HepG2 (cell line): ENCODE results near the gene TUBB4A. TPM values are rescaled to one million over a fixed set of nuclear protein-coding genes. Genes with fewer than 3 reads are reported as not detected.

ENCODE experiments used
- ATAC-seq: fragments of 200-7000 bp; cut with Tn5 transposase; 3 replicates; pipeline ENCODE4 v1.9.1; 2020; ENCODE audit warnings: mild to moderate bottlenecking, moderate library complexity
- BruUV-seq: library from RNA; stranded (reverse); fragments of 400-500 nt; replicated peaks from 2 replicates; lab custom pipeline; 2021; lab: Mats Ljungman, UMichigan
- CTCF ChIA-PET: fragments of 300-600 bp; formaldehyde crosslinking; extraction: SDS; loops from one replicate; lab custom pipeline; 2021; ENCODE audit warnings: low total read pairs, inconsistent platforms, low intra/inter-chr PET ratio; lab: Yijun Ruan, JAX
- POLR2A ChIA-PET: fragments of 350-600 bp; sonication (Branson Sonifier 250); formaldehyde crosslinking; loops from one replicate; lab custom pipeline; 2020; ENCODE audit warnings: antibody characterized with exemption, inconsistent platforms; lab: Yijun Ruan, JAX
- DNase-seq: peaks from one replicate; pipeline ENCODE4 v3.0.0-alpha.2; 2015; ENCODE audit warnings: low spot score
- FAIRE-seq: peaks from 3 replicates; lab custom pipeline; 2011; peaks lifted over from hg19 to GRCh38; lab: Jason Lieb, UNC
- H2AFZ ChIP-seq: one replicate; pipeline ENCODE4 v1.6.1; 2011; ENCODE audit warnings: low read length, inconsistent platforms
- H3K27ac ChIP-seq: fragments of 300-600 bp; 3 replicates; pipeline ENCODE4 v1.8.0; 2011; ENCODE audit warnings: mixed run types, mild to moderate bottlenecking, mixed read lengths, low read length, inconsistent platforms; ENCODE audit not compliant: insufficient read depth; ENCODE audit errors: extremely low read length
- H3K27me3 ChIP-seq, 2 experiments: fragments of 200-600 bp in 1 of 2; 2 replicates in 1 of 2; 3 replicates in 1 of 2; pipeline versions ENCODE4 v1.6.0 to v1.8.0; 2011; ENCODE audit warnings: low read length in 2 of 2, mild to moderate bottlenecking in 2 of 2, moderate library complexity in 2 of 2, inconsistent platforms in 1 of 2; ENCODE audit not compliant: insufficient read depth in 2 of 2, control insufficient read depth in 1 of 2
- H3K36me3 ChIP-seq, 2 experiments: fragments of 200-600 bp in 1 of 2; replicated peaks in 1 of 2; 2 replicates in 1 of 2; 3 replicates in 1 of 2; pipeline versions ENCODE4 v1.5.1 to v1.8.0; 2011; ENCODE audit warnings: low read length in 2 of 2, inconsistent platforms in 1 of 2; ENCODE audit not compliant: insufficient read depth in 2 of 2, control insufficient read depth in 1 of 2
- H3K4me1 ChIP-seq: 2 replicates; pipeline ENCODE4 v1.5.1; 2012; ENCODE audit warnings: low read length, inconsistent platforms; ENCODE audit not compliant: insufficient read depth
- H3K4me2 ChIP-seq: 2 replicates; pipeline ENCODE4 v1.6.0; 2011; ENCODE audit warnings: low read depth, low read length, inconsistent platforms
- H3K4me3 ChIP-seq, 3 experiments: fragments of 200-600 bp in 1 of 3; sonication (generic), shearing (Covaris generic) in 1 of 3; replicated peaks in 1 of 3; 2 replicates each; pipeline ENCODE4 v1.5.1; 2011 to 2016; ENCODE audit warnings: low read length in 3 of 3, inconsistent platforms in 2 of 3, low read depth in 2 of 3, mild to moderate bottlenecking in 2 of 3, control low read depth in 1 of 3, mixed read lengths in 1 of 3; ENCODE audit not compliant: insufficient read depth in 1 of 3
- H3K79me2 ChIP-seq: one replicate; pipeline ENCODE4 v1.6.1; 2011; ENCODE audit warnings: low read length, inconsistent platforms; ENCODE audit not compliant: insufficient read depth
- H3K9ac ChIP-seq: 2 replicates; pipeline ENCODE4 v1.6.0; 2011; ENCODE audit warnings: mild to moderate bottlenecking, low read depth, low read length, inconsistent platforms; ENCODE audit not compliant: insufficient read depth
- H3K9me3 ChIP-seq: 2 replicates; pipeline ENCODE4 v1.5.1; 2012; ENCODE audit warnings: mild to moderate bottlenecking, low read length
- H4K20me1 ChIP-seq: 2 replicates; pipeline ENCODE4 v1.6.0; 2011; ENCODE audit warnings: inconsistent platforms, mild to moderate bottlenecking, low read length, moderate library complexity; ENCODE audit not compliant: insufficient read depth
- ELF4 ChIP-seq: sonication (generic); formaldehyde crosslinking; IDR thresholded peaks from 2 replicates; pipeline ENCODE4 v1.5.0; 2020; ENCODE audit warnings: missing genetic modification reagents, mild to moderate bottlenecking, moderate library complexity, borderline replicate concordance
- GABPB1 ChIP-seq: IDR thresholded peaks from 2 replicates; pipeline ENCODE4 v1.6.1; 2016; ENCODE audit warnings: mild to moderate bottlenecking, missing genetic modification reagents, moderate library complexity, missing compliant biosample characterization
- HNRNPK ChIP-seq: fragments of 200-400 bp; formaldehyde crosslinking; IDR thresholded peaks from 2 replicates; pipeline ENCODE4 v1.6.1; 2018; ENCODE audit warnings: low read length, low read depth, moderate library complexity, mild to moderate bottlenecking; ENCODE audit not compliant: poor library complexity, severe bottlenecking
- NRL ChIP-seq: sonication (generic); formaldehyde crosslinking; IDR thresholded peaks from 2 replicates; pipeline ENCODE4 v1.5.0; 2020; ENCODE audit warnings: missing genetic modification reagents, mild to moderate bottlenecking, moderate library complexity, borderline replicate concordance
- WGBS: methylation state at CpG from one replicate; pipeline ENCODE4 v1.1.6; 2017; ENCODE audit warnings: low lambda C conversion rate; 5-methylcytosine and 5-hydroxymethylcytosine counted together
- in situ Hi-C: cut with HindIII; loops from 2 replicates; pipeline ENCODE4 v1.10.0; 2017; ENCODE audit warnings: low pct_unique_long_range_greater_than_20kb; ENCODE audit not compliant: extremely low pct_ligation_motif_present
- intact Hi-C: fragments of 100-400 bp; cut with micrococcal nuclease; formaldehyde crosslinking; loops from one replicate; pipeline ENCODE4 v1.10.0; 2022; ENCODE audit not compliant: unreplicated experiment
- polyA plus RNA-seq, 8 experiments: library from polyadenylated mRNA; depleted of rRNA in 3 of 8; stranded (reverse) in 7 of 8; unstranded in 1 of 8; fragments of >200 nt; fragmentation: Illumina TruSeq in 4 of 8; extraction: Trizol in 4 of 8; gene quantifications; 2 replicates each; pipeline versions ENCODE4 v1.2.1 to v1.2.3, GENCODE V29; 2011 to 2016; ENCODE audit warnings: low read depth in 4 of 8, missing spikeins in 1 of 8, mixed read lengths in 1 of 8; ENCODE audit not compliant: insufficient read depth in 1 of 8
- total RNA-seq, 5 experiments: library from RNA; depleted of rRNA; stranded (reverse); fragments of >200 nt; fragmentation: Illumina TruSeq; extraction: Trizol; gene quantifications; 2 replicates each; pipeline ENCODE4 v1.2.3, GENCODE V29; 2016; ENCODE audit warnings: low read depth in 1 of 5
- TF ChIP-seq, protein P1 (sequence below): sonication (generic); formaldehyde crosslinking; IDR thresholded peaks from 2 replicates; pipeline ENCODE4 v1.4.0; 2020; ENCODE audit warnings: mild to moderate bottlenecking, missing genetic modification reagents, borderline replicate concordance
- TF ChIP-seq, protein P2 (sequence below): sonication (generic); formaldehyde crosslinking; IDR thresholded peaks from 2 replicates; pipeline ENCODE4 v1.4.0; 2020; ENCODE audit warnings: mild to moderate bottlenecking, missing genetic modification reagents
- TF ChIP-seq, protein P3 (sequence below): sonication (generic); formaldehyde crosslinking; IDR thresholded peaks from one replicate; pipeline ENCODE4 v1.5.1; 2020; ENCODE audit warnings: mild to moderate bottlenecking, missing genetic modification reagents; ENCODE audit errors: not compliant biosample characterization
- TF ChIP-seq, protein P4 (sequence below): sonication (generic); formaldehyde crosslinking; IDR thresholded peaks from 2 replicates; pipeline ENCODE4 v1.8.1; 2022; ENCODE audit warnings: mild to moderate bottlenecking, missing genetic modification reagents

Gene TUBB4A
- total and polyA plus RNA-seq, 2 of the 13 experiments (the other 11 are each of a cell fraction or from before 2014, with no cell fraction given), result not detected

DNA sequence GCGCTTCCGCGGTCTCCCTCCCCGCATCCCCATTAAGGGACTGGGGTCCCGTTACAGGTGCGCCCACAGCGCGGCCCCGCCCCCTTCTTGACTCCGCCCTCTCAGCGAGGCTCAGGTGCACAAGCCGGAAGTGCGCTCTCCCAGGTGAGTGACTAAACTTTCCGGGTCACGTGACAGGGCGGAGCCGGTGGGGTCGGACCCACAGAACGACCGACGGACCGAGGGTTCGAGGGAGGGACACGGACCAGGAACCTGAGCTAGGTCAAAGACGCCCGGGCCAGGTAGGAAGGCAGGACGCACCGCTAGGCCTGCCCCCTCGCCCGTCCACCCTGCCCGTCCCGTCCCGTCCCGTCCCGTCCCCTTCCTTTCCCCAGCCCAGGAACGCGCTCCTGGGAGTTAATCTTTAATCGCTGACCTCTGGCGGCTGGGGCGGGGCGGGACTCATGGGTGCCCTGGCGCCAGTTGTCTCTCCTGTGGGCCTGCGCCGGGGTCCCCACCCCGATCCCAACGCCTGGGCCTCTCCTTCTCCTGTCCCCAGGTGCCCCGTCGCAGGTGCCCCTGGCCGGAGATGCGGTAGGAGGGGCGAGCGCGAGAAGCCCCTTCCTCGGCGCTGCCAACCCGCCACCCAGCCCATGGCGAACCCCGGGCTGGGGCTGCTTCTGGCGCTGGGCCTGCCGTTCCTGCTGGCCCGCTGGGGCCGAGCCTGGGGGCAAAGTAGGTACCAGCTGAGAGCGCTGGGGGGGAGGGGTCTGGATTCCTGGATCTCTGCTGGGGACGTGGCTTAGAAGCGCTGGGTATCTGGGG is 37.8 kb downstream of the TUBB4A start, which contains the start of gene CRB3:
Gene CRB3, plus strand, starts transcription at position 202 of the 804 bp plus-strand sequence. Its CDS starts 431 bp downstream, at position 633.
- Histone ChIP-seq H3K4me1 (peaks cover 9% of the 10 kb centered on the region), H3K27ac (peak within 1 kb of the TSS; percentile 65), H3K9ac (peak within 1 kb of the TSS; percentile 85), H2AFZ (no peak within 1 kb of the TSS), H3K27me3 (no peaks in the 10 kb centered on the region), H3K4me2 (peak within 1 kb of the TSS; percentile 87), H3K36me3 (no peaks in the 10 kb centered on the region; a peak in 1 of 5 replicates), H3K9me3 (no peaks in the 10 kb centered on the region), H4K20me1 (no peaks in the 10 kb centered on the region), H3K79me2 (no peaks in the 10 kb centered on the region), H3K4me3 (peak within 1 kb of the TSS; percentile 81 to 91 (median 89))
- ATAC-seq, result peak; percentile 78
- intact Hi-C loops, result no loop called here
- peak; percentile 73 for DNase-seq
- POLR2A ChIA-PET, result interaction anchor here (2.3 kb wide), 1 partner anchor 12 kb away, joined by 13 read pairs; no protein-coding TSS in a partner anchor
- CTCF ChIA-PET, result no interaction called here
- 11% methylated on average over 18 of the region's 65 CpGs for WGBS
- TSS peak; percentile 35 for BruUV-seq
- in situ Hi-C loops, result no loop called here
- peak; percentile 32 for FAIRE-seq
- 0 out of 2 replicates have a peak, but pooled peaks have one; percentile 52 for TF ChIP-seq ELF4 (CRISPR knock-in tag)
- TF ChIP-seq, protein P1, sequence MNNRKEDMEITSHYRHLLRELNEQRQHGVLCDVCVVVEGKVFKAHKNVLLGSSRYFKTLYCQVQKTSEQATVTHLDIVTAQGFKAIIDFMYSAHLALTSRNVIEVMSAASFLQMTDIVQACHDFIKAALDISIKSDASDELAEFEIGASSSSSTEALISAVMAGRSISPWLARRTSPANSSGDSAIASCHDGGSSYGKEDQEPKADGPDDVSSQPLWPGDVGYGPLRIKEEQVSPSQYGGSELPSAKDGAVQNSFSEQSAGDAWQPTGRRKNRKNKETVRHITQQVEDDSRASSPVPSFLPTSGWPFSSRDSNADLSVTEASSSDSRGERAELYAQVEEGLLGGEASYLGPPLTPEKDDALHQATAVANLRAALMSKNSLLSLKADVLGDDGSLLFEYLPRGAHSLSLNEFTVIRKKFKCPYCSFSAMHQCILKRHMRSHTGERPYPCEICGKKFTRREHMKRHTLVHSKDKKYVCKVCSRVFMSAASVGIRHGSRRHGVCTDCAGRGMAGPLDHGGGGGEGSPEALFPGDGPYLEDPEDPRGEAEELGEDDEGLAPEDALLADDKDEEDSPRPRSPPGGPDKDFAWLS (CRISPR knock-in tag), result no peak
- TF ChIP-seq, protein P2, sequence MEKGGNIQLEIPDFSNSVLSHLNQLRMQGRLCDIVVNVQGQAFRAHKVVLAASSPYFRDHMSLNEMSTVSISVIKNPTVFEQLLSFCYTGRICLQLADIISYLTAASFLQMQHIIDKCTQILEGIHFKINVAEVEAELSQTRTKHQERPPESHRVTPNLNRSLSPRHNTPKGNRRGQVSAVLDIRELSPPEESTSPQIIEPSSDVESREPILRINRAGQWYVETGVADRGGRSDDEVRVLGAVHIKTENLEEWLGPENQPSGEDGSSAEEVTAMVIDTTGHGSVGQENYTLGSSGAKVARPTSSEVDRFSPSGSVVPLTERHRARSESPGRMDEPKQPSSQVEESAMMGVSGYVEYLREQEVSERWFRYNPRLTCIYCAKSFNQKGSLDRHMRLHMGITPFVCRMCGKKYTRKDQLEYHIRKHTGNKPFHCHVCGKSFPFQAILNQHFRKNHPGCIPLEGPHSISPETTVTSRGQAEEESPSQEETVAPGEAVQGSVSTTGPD (CRISPR knock-in tag), result no peak
- TF ChIP-seq GABPB1 (CRISPR knock-in tag), result peak; percentile 89
- TF ChIP-seq, protein P3, sequence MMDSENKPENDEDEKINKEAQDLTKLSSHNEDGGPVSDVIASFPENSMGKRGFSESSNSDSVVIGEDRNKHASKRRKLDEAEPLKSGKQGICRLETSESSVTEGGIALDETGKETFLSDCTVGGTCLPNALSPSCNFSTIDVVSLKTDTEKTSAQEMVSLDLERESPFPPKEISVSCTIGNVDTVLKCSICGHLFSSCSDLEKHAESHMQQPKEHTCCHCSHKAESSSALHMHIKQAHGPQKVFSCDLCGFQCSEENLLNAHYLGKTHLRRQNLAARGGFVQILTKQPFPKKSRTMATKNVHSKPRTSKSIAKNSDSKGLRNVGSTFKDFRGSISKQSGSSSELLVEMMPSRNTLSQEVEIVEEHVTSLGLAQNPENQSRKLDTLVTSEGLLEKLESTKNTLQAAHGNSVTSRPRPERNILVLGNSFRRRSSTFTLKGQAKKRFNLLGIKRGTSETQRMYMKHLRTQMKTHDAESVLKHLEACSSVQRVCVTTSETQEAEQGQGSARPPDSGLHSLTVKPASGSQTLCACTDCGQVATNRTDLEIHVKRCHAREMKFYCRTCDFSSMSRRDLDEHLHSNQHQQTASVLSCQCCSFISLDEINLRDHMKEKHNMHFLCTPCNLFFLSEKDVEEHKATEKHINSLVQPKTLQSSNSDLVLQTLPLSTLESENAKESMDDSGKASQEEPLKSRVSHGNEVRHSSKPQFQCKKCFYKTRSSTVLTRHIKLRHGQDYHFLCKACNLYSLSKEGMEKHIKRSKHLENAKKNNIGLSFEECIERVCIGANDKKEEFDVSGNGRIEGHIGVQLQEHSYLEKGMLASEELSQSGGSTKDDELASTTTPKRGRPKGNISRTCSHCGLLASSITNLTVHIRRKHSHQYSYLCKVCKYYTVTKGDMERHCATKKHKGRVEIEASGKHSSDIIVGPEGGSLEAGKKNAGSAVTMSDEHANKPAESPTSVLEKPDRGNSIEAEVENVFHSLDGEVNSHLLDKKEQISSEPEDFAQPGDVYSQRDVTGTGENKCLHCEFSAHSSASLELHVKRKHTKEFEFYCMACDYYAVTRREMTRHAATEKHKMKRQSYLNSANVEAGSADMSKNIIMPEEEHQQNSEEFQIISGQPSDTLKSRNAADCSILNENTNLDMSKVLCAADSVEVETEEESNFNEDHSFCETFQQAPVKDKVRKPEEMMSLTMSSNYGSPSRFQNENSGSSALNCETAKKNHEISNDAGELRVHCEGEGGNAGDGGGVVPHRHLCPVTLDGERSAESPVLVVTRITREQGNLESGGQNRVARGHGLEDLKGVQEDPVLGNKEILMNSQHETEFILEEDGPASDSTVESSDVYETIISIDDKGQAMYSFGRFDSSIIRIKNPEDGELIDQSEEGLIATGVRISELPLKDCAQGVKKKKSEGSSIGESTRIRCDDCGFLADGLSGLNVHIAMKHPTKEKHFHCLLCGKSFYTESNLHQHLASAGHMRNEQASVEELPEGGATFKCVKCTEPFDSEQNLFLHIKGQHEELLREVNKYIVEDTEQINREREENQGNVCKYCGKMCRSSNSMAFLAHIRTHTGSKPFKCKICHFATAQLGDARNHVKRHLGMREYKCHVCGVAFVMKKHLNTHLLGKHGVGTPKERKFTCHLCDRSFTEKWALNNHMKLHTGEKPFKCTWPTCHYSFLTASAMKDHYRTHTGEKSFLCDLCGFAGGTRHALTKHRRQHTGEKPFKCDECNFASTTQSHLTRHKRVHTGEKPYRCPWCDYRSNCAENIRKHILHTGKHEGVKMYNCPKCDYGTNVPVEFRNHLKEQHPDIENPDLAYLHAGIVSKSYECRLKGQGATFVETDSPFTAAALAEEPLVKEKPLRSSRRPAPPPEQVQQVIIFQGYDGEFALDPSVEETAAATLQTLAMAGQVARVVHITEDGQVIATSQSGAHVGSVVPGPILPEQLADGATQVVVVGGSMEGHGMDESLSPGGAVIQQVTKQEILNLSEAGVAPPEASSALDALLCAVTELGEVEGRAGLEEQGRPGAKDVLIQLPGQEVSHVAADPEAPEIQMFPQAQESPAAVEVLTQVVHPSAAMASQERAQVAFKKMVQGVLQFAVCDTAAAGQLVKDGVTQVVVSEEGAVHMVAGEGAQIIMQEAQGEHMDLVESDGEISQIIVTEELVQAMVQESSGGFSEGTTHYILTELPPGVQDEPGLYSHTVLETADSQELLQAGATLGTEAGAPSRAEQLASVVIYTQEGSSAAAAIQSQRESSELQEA, result peak; percentile 61
- TF ChIP-seq, protein P4, sequence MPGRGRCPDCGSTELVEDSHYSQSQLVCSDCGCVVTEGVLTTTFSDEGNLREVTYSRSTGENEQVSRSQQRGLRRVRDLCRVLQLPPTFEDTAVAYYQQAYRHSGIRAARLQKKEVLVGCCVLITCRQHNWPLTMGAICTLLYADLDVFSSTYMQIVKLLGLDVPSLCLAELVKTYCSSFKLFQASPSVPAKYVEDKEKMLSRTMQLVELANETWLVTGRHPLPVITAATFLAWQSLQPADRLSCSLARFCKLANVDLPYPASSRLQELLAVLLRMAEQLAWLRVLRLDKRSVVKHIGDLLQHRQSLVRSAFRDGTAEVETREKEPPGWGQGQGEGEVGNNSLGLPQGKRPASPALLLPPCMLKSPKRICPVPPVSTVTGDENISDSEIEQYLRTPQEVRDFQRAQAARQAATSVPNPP (CRISPR knock-in tag), result no peak
- TF ChIP-seq NRL (CRISPR knock-in tag), result peak; percentile 60; the same call in 1 of the 2 replicates
- TF ChIP-seq HNRNPK, result peak; percentile 60
